ENCODE results near the gene TSPYL1. TPM values are rescaled to one million over a fixed set of nuclear protein-coding genes. Genes with fewer than 3 reads are reported as not detected.

The TSPYL1 gene
- total and polyA plus RNA-seq, 2 experiments from 2014 or later = 40.8 to 65.2 TPM

DNA sequence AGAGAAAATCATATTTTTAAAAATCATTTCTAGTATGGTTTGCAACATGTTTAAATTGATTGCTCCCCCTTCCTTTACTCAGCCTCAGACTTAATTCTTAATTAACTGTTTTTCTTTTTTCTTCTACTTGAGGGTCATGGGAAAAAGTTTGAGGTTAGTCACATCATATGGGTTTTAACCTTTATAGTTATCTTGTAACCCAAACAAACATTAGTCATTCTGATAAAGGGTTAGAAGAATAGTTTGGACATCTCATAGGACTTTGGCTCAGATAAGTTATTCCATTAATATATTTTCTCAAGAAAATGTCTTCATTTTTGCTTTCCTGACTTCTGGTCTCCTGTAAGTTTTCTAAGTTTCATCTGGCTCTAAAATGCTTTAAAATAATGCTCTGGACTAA lies 34.5 kb upstream of the TSPYL1 start:
- Histone ChIP-seq H3K4me1 (ENCODE audit: low read depth) (no peaks in the 10 kb centered on the region), H3K9me3 (ENCODE audit: low read depth) (peaks cover 2% of the 10 kb centered on the region)
- DNase-seq (ENCODE audit: low read depth in 1 of 2, low spot score in 1 of 2) = peak in 1 of 2 donors; percentile 20

DNA sequence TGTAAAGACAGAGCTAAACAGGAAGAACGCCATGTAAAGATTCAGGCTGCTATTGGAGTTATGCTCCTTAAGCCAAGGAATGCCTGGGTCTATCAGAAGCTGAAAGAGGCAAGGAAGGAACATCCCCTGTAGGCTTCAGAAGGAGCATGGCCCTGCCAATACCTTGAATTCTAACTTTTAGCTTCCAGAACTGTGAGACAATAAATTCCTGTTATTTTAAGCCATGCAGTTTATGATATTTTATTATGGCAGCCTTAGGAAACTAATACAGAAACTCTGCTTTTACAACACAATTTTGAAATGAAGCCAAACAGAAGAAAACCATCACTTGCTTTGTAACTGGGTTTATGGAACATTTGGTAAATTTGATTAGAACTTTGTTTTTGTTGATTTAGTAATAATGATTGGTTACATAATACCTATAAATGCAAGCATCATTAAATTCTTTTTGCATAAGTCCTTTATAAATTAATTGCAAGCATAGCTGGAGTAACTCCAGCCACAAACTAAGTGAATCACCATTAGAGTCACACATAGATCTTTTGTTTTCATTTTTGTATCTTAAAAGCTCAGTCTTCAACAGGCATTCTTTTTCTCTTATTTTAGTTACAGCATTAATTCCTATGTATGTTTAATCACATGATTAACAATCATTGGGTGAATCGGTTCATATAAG lies 33.5 kb upstream of the TSPYL1 start:
- no peak overlapping the region for H3K4me3 ChIP-seq
- H3K36me3 ChIP-seq = no peaks in the 10 kb centered on the region
- peaks cover 3% of the 10 kb centered on the region for H3K9me3 ChIP-seq (ENCODE audit: low read depth)
- TF ChIP-seq, protein P1, sequence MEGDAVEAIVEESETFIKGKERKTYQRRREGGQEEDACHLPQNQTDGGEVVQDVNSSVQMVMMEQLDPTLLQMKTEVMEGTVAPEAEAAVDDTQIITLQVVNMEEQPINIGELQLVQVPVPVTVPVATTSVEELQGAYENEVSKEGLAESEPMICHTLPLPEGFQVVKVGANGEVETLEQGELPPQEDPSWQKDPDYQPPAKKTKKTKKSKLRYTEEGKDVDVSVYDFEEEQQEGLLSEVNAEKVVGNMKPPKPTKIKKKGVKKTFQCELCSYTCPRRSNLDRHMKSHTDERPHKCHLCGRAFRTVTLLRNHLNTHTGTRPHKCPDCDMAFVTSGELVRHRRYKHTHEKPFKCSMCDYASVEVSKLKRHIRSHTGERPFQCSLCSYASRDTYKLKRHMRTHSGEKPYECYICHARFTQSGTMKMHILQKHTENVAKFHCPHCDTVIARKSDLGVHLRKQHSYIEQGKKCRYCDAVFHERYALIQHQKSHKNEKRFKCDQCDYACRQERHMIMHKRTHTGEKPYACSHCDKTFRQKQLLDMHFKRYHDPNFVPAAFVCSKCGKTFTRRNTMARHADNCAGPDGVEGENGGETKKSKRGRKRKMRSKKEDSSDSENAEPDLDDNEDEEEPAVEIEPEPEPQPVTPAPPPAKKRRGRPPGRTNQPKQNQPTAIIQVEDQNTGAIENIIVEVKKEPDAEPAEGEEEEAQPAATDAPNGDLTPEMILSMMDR (IDR thresholded peaks at IDR 0.05; ENCODE audit: low read depth, low read length) = no peak
- peak in 1 of 2 donors; percentile 21 for DNase-seq (ENCODE audit: low read depth in 1 of 2, low spot score in 1 of 2)
- no peaks in the 10 kb centered on the region for H3K4me1 ChIP-seq (ENCODE audit: low read depth)
- no peak overlapping the region for H3K27ac ChIP-seq
- H3K27me3 ChIP-seq = no peaks in the 10 kb centered on the region

More for the DNA sequence above, 34.5 kb upstream of the TSPYL1 start:
- no peak overlapping the region for H3K27ac ChIP-seq
- H3K36me3 ChIP-seq = no peaks in the 10 kb centered on the region
- no peak overlapping the region for H3K4me3 ChIP-seq
- no peaks in the 10 kb centered on the region for H3K27me3 ChIP-seq
- TF ChIP-seq, protein P1 (IDR thresholded peaks at IDR 0.05; ENCODE audit: low read depth, low read length) = no peak

DNA sequence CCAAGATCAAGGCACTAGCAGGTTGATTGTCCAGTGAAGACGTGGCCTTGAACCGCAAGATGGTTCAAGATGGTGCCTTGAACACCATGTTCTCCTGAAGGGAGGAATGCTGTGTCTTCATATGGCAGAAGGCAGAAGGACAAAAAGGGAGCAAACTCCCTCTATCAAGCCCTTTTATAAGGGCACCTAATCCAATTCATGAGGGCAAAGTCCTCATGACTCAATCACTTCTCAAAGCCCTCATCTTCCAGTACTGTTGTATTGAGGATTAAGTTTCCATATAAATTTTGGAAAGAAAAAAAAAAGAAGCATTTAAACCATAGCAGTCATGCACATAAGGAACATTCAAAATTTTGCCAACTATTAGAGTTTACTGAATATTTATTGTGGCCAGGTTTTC lies 29.9 kb upstream of the TSPYL1 start:
- H3K9me3 ChIP-seq (ENCODE audit: low read depth) = peaks cover 3% of the 10 kb centered on the region

DNA sequence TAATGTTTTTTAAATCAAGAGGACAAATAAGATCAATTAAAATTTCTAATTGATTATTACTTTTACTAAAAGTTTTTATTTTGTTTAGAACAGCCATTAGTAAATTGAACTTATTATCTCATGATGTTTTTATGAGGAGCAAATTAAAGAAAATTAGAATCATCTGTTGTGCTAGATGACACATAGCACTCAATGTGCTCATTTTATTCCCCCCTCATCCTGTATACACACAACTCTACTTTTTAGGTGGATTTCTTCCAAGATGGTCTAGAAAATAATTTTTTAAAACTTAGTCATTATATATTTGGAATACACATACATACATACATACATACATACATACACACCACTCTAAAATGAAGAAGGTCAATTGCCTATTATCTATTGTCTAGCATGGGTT lies 29.3 kb upstream of the TSPYL1 start:
- DNase-seq (ENCODE audit: low read depth in 1 of 2, low spot score in 1 of 2) = no peak
- no peaks in the 10 kb centered on the region for H3K36me3 ChIP-seq
- no peaks in the 10 kb centered on the region for H3K4me1 ChIP-seq (ENCODE audit: low read depth)
- peaks cover 3% of the 10 kb centered on the region for H3K9me3 ChIP-seq (ENCODE audit: low read depth)
- no peaks in the 10 kb centered on the region for H3K27me3 ChIP-seq
- no peak overlapping the region for H3K27ac ChIP-seq
- H3K4me3 ChIP-seq = no peak overlapping the region
- TF ChIP-seq, protein P1 (IDR thresholded peaks at IDR 0.05; ENCODE audit: low read depth, low read length) = no peak

More for the DNA sequence above, 29.9 kb upstream of the TSPYL1 start:
- H3K27me3 ChIP-seq = no peaks in the 10 kb centered on the region
- no peaks in the 10 kb centered on the region for H3K36me3 ChIP-seq
- no peak overlapping the region for H3K27ac ChIP-seq
- TF ChIP-seq, protein P1 (IDR thresholded peaks at IDR 0.05; ENCODE audit: low read depth, low read length) = no peak
- no peak overlapping the region for H3K4me3 ChIP-seq
- no peaks in the 10 kb centered on the region for H3K4me1 ChIP-seq (ENCODE audit: low read depth)
- no peak for DNase-seq (ENCODE audit: low read depth in 1 of 2, low spot score in 1 of 2)

DNA sequence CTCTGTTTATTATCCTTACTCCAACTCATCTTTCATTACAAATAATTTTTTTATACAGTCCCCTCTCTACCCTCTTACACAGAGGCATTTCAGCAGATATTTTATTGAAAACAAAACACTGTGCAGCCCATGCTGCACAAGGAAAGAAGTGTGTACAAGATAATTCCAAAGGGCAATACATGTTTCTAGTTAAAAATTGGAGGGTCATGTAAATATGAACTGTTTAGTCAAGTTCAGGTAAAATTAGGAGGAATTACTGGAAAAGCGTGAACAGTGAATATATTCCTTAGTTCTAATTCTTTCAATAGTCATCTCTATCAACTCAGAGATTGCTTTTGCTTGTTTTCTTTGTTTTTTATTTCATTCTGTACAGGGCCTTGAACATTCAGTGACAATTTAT lies 27.9 kb upstream of the TSPYL1 start:
- Histone ChIP-seq H3K27me3 (no peaks in the 10 kb centered on the region), H3K4me3 (no peak overlapping the region), H3K36me3 (no peaks in the 10 kb centered on the region), H3K9me3 (ENCODE audit: low read depth) (peaks cover 3% of the 10 kb centered on the region), H3K4me1 (ENCODE audit: low read depth) (no peaks in the 10 kb centered on the region), H3K27ac (no peak overlapping the region)
- TF ChIP-seq, protein P1 (IDR thresholded peaks at IDR 0.05; ENCODE audit: low read depth, low read length) = no peak
- DNase-seq (ENCODE audit: low read depth in 1 of 2, low spot score in 1 of 2) = no peak
